AG09319 (cell line): ENCODE measurements around the gene RHAG.

Experiments
- DNase-seq: peaks from one replicate; pipeline ENCODE4 v3.0.0-alpha.2; 2010; ENCODE audit warnings: low read depth; ENCODE audit errors: extremely low read depth
- TF ChIP-seq, protein P1 (sequence below): IDR thresholded peaks from 2 replicates; pipeline ENCODE4 v1.5.1; 2011; ENCODE audit warnings: low read depth, mild to moderate bottlenecking, inconsistent platforms, low read length, moderate library complexity

Gene RHAG

DNA sequence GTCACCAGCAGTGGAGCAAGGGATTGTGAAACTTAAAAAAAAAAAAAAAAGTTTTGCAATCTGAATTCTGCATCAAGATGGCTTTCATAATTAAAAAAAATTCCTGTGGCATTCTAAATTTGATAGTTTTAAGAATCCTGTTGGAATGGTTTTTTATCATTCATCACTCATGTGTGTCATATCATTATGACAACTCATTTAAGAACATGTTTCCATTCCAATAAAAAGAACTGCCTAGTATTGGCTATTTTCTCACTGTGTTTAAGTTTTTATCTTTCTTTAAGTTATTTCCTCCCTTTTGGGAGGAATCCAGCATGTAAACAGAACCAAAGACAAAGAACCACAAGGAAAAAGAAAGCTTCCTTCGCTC, 26.2 kb upstream of the RHAG start:
- TF ChIP-seq, protein P1, sequence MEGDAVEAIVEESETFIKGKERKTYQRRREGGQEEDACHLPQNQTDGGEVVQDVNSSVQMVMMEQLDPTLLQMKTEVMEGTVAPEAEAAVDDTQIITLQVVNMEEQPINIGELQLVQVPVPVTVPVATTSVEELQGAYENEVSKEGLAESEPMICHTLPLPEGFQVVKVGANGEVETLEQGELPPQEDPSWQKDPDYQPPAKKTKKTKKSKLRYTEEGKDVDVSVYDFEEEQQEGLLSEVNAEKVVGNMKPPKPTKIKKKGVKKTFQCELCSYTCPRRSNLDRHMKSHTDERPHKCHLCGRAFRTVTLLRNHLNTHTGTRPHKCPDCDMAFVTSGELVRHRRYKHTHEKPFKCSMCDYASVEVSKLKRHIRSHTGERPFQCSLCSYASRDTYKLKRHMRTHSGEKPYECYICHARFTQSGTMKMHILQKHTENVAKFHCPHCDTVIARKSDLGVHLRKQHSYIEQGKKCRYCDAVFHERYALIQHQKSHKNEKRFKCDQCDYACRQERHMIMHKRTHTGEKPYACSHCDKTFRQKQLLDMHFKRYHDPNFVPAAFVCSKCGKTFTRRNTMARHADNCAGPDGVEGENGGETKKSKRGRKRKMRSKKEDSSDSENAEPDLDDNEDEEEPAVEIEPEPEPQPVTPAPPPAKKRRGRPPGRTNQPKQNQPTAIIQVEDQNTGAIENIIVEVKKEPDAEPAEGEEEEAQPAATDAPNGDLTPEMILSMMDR: no peak
- no peak for DNase-seq

DNA sequence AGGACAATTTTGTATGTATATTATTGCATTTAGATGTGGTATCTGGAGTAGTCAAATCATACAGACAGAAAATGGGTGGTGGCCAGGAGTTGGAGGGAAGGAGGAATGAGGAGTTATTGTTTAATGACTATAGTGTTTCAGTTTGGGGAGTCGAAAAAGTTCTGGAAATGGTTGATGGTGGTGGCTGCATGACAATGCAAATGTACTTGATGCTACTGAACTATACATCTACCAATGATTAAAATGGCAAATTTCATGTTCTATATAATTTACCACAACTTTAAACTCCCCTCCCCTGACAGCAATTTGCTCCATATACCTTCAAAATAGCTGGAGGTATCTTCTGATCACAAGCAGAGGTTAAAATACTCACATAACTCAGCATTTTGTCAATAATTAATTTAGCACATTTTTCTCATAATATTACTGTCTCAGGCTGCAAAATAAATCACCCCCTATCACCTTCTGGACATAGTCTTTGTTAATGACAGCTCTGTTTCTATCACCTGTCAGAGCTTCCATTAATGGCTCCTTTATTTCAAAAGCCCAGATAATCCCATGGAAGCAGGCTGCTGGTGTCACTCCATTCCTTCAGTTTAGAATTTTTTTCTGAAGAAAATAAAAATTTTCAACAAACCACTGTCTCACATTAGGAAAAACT, 25.7 kb upstream of the RHAG start:
- TF ChIP-seq, protein P1: no peak
- no peak for DNase-seq

DNA sequence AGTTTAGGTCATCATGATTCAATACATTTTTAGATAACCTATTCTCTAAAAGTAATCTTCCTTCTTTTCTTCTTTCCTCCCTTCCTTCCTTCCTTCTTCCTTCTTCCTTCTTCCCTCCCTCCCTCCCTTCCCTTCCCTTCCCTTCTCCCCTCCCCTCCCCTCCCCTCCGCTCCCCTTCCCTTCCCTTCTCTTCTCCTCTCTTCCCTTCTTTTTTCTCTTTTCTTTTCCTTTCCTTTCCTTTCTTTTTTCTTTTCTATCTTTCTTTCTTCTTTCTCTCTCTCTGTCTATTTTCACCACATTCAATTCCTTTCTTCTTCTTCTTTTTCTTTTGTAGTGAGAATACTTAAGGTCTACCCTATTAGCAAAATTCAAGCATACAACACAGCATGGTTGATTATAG, 17.3 kb upstream of the RHAG start:
- TF ChIP-seq, protein P1: no peak

DNA sequence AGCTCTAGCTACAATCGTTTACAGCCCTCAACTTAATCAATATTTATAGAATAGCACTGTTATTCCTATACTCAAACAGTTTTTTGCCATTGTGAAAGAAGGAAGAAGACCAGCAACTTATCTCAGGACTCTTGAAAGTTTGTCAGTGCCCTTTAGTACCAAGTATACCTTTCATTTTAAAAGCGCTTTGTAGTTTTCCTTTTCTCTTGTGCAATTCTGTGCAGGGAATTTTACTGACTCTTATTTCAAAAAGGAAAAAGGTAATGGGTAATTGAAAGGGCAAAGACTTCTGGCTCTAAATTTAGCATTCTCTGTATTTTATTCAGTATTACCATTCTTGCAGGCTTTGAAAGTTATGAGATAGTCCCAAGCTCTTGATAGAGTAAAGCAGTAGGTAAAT, 16.8 kb upstream of the RHAG start:
- TF ChIP-seq, protein P1: no peak
- no peak for DNase-seq

More for the DNA sequence above, 17.3 kb upstream of the RHAG start:
- DNase-seq: no peak

DNA sequence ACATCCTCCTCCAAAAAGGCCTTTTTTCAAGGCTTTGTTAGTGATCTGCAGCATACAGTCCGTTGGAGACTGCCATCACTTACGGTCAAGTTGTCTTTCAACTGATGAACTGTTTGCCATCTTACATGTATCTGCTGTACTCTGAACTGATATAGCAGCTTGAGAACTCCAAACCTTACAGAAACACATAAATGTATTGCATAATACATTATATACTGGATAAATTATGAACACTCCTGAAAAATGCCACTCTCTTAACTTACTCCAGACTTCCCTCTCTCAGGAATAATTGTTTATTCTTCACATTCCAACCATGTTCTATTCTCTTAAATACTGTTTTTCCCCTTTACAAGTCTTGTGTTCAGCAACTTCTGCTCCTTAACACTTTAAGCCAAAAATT, 14.6 kb upstream of the RHAG start:
- TF ChIP-seq, protein P1: no peak

DNA sequence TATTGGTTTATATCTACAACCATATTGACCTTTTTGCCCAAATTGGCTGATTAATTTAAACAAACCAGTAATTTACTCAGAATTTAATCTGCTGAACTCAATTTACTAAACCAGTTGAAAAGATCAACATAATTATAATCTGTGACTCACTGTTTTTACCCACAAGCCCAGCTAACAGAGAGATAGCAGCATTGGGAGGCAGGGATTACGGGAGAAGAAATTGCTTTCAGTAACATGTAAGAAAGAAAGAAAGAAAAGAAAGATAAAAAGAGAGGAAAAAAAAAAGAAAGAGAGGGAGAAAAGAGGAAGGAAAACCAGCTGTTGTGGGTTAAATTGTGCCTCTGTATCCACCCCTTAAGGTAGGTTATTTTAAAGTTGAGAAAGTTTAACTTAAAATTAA, 13.3 kb upstream of the RHAG start:
- no peak for DNase-seq
- TF ChIP-seq, protein P1: no peak

More for the DNA sequence above, 14.6 kb upstream of the RHAG start:
- no peak for DNase-seq

DNA sequence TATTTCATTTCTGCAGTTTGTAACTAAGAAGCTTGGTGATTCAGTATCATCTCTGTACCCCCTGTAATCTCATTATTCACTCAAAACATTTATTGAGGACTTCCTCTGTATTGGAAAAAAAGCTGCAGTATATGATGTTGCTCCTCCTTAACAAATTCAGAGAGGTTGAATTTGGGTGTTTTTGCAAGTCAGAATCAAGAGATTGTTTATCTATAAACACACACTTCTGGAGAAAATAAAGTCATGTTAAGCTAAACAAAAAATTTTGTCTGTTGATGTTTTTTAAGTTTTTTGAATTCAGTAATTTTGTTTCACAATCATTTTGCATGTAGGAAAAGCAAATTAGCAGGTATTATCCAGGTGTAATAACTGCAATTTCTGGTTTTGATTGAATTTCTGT, 11.4 kb upstream of the RHAG start:
- no peak for DNase-seq
- TF ChIP-seq, protein P1: no peak
